SH-SY5Y (cell line): ENCODE data around the gene C4orf33.

Experiments used
- GATA2 ChIP-seq: IDR thresholded peaks from 2 replicates; pipeline ENCODE4 v1.6.1; 2011; ENCODE audit warnings: mild to moderate bottlenecking, low read depth, low read length
- GATA3 ChIP-seq: IDR thresholded peaks from 2 replicates; pipeline ENCODE4 v1.6.1; 2011; ENCODE audit warnings: low read depth, mild to moderate bottlenecking, low read length, moderate library complexity

- TF ChIP-seq GATA2: no peak
- TF ChIP-seq GATA3: no peak
These were observed 10.5 kb upstream of the C4orf33 start for GRCh38 chr4:129085472-129085871.
